CD4-positive, alpha-beta T cell (primary cell): ENCODE measurements around the gene SHPK. TPM values are rescaled to one million over a fixed set of nuclear protein-coding genes. Genes with fewer than 3 reads are reported as not detected.

Source experiments
- ATAC-seq: fragments of 200-7000 bp; cut with Tn5 transposase; one replicate; pipeline ENCODE4 v1.10.0; 2022; ENCODE audit warnings: mild to moderate bottlenecking; ENCODE audit not compliant: poor library complexity
- CTCF ChIA-PET: fragments of 350-600 bp; sonication (Branson Sonifier 250); formaldehyde crosslinking; loops from one replicate; lab custom pipeline; 2021; ENCODE audit warnings: antibody characterized with exemption, inconsistent platforms; lab: Charles Lee
- POLR2A ChIA-PET: fragments of 350-600 bp; sonication (Branson Sonifier 250); formaldehyde crosslinking; loops from one replicate; lab custom pipeline; 2021; ENCODE audit warnings: antibody characterized with exemption, inconsistent platforms; lab: Charles Lee
- DNase-seq, 14 experiments: peaks; one replicate each; pipeline ENCODE4 v3.0.0-alpha.2; 2013 to 2020; ENCODE audit warnings: mixed read lengths in 2 of 14
- H3K27ac ChIP-seq, 2 donors: one replicate each; pipeline versions ENCODE4 v1.5.1 to v1.7.0; 2013; ENCODE audit warnings: low read length in 2 of 2, low read depth in 1 of 2, mild to moderate bottlenecking in 1 of 2
- H3K27me3 ChIP-seq, 2 experiments: 1 replicate in 1 of 2; 2 replicates in 1 of 2; pipeline versions ENCODE4 v1.6.1 to v1.7.0; 2013; ENCODE audit warnings: low read length in 2 of 2, control low read depth in 1 of 2, mild to moderate bottlenecking in 1 of 2, moderate library complexity in 1 of 2; ENCODE audit not compliant: insufficient read depth in 2 of 2, control insufficient read depth in 1 of 2
- H3K36me3 ChIP-seq: one replicate; pipeline ENCODE4 v1.6.1; 2013; ENCODE audit warnings: low read length, control low read depth; ENCODE audit not compliant: insufficient read depth
- H3K4me1 ChIP-seq: one replicate; pipeline ENCODE4 v1.6.1; 2013; ENCODE audit warnings: low read length, control low read depth; ENCODE audit not compliant: insufficient read depth
- H3K4me3 ChIP-seq: one replicate; pipeline ENCODE4 v1.5.1; 2013; ENCODE audit warnings: mild to moderate bottlenecking, low read length, moderate library complexity
- H3K9me3 ChIP-seq, 2 experiments: 1 replicate in 1 of 2; 2 replicates in 1 of 2; pipeline versions ENCODE4 v1.6.1 to v1.7.0; 2013; ENCODE audit warnings: low read length in 2 of 2, mild to moderate bottlenecking in 2 of 2, control low read depth in 1 of 2, moderate library complexity in 1 of 2; ENCODE audit not compliant: control insufficient read depth in 1 of 2, insufficient read depth in 1 of 2
- H3K27ac Mint-ChIP-seq: one replicate; pipeline ENCODE4 v1.8.0; 2020; ENCODE audit warnings: mixed read lengths
- H3K27me3 Mint-ChIP-seq: one replicate; pipeline ENCODE4 v1.8.0; 2021; ENCODE audit warnings: mixed read lengths
- H3K36me3 Mint-ChIP-seq: one replicate; pipeline ENCODE4 v1.8.0; 2021; ENCODE audit warnings: low read depth, mixed read lengths
- H3K4me1 Mint-ChIP-seq: one replicate; pipeline ENCODE4 v1.8.0; 2021; ENCODE audit warnings: low read depth, mixed read lengths
- H3K4me3 Mint-ChIP-seq: one replicate; pipeline ENCODE4 v1.8.0; 2020; ENCODE audit warnings: mild to moderate bottlenecking, mixed read lengths
- H3K9me3 Mint-ChIP-seq: one replicate; pipeline ENCODE4 v1.8.0; 2020; ENCODE audit warnings: mixed read lengths
- intact Hi-C, 2 experiments: fragments of 100-400 bp; cut with DNase I in 1 of 2; cut with micrococcal nuclease in 1 of 2; formaldehyde crosslinking; loops; one replicate each; pipeline versions ENCODE4 v1.15.1 to v1.9.0; 2023 to 2025; cut with DNase I, micrococcal nuclease
- total RNA-seq, 174 experiments: library from RNA in 2 of 174; stranded (reverse) in 2 of 174; gene quantifications; one replicate each; pipeline ENCODE4 v1.2.3 and lab custom pipeline; 2021 to 2026
- TF ChIP-seq, protein P1 (sequence below): fragments of 200-600 bp; IDR thresholded peaks from one replicate; pipeline ENCODE4 v1.8.0; 2022; ENCODE audit warnings: antibody characterized with exemption, mild to moderate bottlenecking

Gene SHPK
- total RNA-seq, 2 experiments from 2014 or later: 3.4 TPM

DNA sequence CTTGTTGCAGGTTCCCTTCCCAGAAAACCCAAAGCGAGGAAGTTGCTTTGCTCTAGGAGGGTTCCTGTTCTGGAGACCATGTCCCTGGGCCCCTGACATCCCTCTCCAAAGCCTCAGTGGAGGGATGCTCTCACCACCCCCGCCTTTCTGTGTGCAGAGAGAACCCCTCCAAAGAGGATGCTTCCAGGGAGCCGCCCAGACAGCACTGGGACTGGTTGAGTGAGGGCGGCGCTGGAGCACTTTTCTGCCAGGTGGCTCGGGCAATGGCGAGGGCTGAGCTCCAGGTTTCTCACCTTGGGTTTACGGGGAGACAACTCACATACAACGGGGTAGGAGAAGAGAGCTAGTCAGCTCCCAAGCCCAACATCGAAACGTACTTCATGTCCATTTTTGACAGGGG is 39.8 kb upstream of the SHPK start:
- no peak overlapping the region for H3K27ac Mint-ChIP-seq
- H3K4me1 ChIP-seq: peaks cover 4% of the 10 kb centered on the region

DNA sequence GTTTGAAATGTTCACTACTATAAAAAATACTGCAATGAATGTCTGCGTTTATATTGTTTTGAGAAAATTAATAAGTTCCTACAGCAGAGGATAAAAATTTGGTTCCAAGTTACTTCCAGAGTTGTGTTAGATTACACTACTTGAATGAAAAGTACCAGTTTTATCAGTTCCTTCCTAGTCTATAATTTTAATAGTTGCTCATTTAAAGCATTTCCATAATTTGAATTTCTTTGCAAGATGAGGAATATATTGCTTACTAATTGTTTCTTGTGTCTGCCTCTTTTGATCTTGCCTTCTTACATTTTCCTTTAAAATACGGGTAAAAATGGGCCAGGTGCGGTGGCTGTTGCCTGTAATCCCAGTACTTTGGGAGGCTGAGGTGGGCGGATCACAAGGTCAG is 36.5 kb upstream of the SHPK start:
- no peak overlapping the region for H3K27ac Mint-ChIP-seq
- no peaks in the 10 kb centered on the region for H3K27me3 Mint-ChIP-seq
- TF ChIP-seq, protein P1, sequence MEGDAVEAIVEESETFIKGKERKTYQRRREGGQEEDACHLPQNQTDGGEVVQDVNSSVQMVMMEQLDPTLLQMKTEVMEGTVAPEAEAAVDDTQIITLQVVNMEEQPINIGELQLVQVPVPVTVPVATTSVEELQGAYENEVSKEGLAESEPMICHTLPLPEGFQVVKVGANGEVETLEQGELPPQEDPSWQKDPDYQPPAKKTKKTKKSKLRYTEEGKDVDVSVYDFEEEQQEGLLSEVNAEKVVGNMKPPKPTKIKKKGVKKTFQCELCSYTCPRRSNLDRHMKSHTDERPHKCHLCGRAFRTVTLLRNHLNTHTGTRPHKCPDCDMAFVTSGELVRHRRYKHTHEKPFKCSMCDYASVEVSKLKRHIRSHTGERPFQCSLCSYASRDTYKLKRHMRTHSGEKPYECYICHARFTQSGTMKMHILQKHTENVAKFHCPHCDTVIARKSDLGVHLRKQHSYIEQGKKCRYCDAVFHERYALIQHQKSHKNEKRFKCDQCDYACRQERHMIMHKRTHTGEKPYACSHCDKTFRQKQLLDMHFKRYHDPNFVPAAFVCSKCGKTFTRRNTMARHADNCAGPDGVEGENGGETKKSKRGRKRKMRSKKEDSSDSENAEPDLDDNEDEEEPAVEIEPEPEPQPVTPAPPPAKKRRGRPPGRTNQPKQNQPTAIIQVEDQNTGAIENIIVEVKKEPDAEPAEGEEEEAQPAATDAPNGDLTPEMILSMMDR: no peak
- Histone ChIP-seq H3K36me3 (peaks cover 13% of the 10 kb centered on the region), H3K27ac (no peak overlapping the region), H3K4me1 (peaks cover 21% of the 10 kb centered on the region), H3K4me3 (no peak overlapping the region), H3K27me3 (no peaks in the 10 kb centered on the region), H3K9me3 (no peaks in the 10 kb centered on the region)
- intact Hi-C loops: no loop called here
- H3K9me3 Mint-ChIP-seq: no peaks in the 10 kb centered on the region
- ATAC-seq (no peak), DNase-seq (no peak)
- POLR2A ChIA-PET: no interaction called here
- H3K36me3 Mint-ChIP-seq: peaks cover 8% of the 10 kb centered on the region
- CTCF ChIA-PET: no interaction called here
- peaks cover 13% of the 10 kb centered on the region for H3K4me1 Mint-ChIP-seq
- H3K4me3 Mint-ChIP-seq: no peak overlapping the region

More for the DNA sequence above, 39.8 kb upstream of the SHPK start:
- H3K36me3 ChIP-seq: peaks cover 21% of the 10 kb centered on the region
- ATAC-seq: no peak
- H3K4me3 Mint-ChIP-seq: no peak overlapping the region
- no peaks in the 10 kb centered on the region for H3K9me3 ChIP-seq
- intact Hi-C loops: no loop called here
- CTCF ChIA-PET: no interaction called here
- no peaks in the 10 kb centered on the region for H3K9me3 Mint-ChIP-seq
- no peaks in the 10 kb centered on the region for H3K27me3 ChIP-seq
- TF ChIP-seq, protein P1: no peak
- H3K27me3 Mint-ChIP-seq: no peaks in the 10 kb centered on the region
- peaks cover 14% of the 10 kb centered on the region for H3K36me3 Mint-ChIP-seq
- H3K27ac ChIP-seq: no peak overlapping the region
- POLR2A ChIA-PET: no interaction called here
- no peak overlapping the region for H3K4me3 ChIP-seq
- DNase-seq: no peak
- no peaks in the 10 kb centered on the region for H3K4me1 Mint-ChIP-seq

DNA sequence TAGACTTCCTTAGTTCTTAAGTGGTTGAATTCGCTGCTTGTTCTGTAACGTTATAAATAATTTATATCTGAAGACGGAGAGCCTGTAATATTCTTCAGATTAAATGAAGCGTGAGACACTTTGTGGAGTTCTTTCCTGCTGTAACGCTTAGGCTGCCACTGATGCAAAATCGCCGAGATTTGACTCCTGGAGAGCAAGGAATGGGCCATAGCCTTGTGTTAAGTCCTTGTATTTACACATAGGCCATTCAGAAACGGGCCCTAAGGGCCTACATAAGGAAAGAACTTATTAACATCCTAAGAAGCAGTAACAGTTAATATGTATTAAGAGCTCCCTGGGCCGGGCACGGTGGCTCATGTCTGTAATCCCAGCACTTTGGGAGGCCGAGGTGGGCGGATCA is 33.5 kb upstream of the SHPK start:
- peaks cover 13% of the 10 kb centered on the region for H3K4me1 Mint-ChIP-seq
- Histone ChIP-seq H3K27ac (no peak overlapping the region), H3K4me3 (peak overlapping the region; percentile 100), H3K36me3 (peaks cover 6% of the 10 kb centered on the region), H3K9me3 (no peaks in the 10 kb centered on the region), H3K27me3 (no peaks in the 10 kb centered on the region), H3K4me1 (peaks cover 25% of the 10 kb centered on the region)
- ChIA-PET CTCF (interaction anchor here (1.3 to 1.6 kb wide), 2 partner anchors 13 to 1770 kb away, joined by 3 read pairs; partner anchors contain the start of gene C1QBP), POLR2A (interaction anchor here (0.7 to 1.4 kb wide), 3 partner anchors 27 to 855 kb away, joined by 3 to 11 read pairs (median 6); partner anchors contain the start of genes CTNS, P2RX5 and SHPK)
- TF ChIP-seq, protein P1: no peak
- DNase-seq: no peak
- no peaks in the 10 kb centered on the region for H3K9me3 Mint-ChIP-seq
- intact Hi-C loops: loop anchor here in 1 of 2 experiments (2.0 to 5.0 kb wide), 2 partner anchors 53 to 178 kb away; partner anchors contain the start of genes HASPIN and NCBP3
- ATAC-seq: no peak
- H3K4me3 Mint-ChIP-seq: peak overlapping the region; percentile 92
- no peaks in the 10 kb centered on the region for H3K27me3 Mint-ChIP-seq
- H3K27ac Mint-ChIP-seq: peak overlapping the region; percentile 81
- H3K36me3 Mint-ChIP-seq: peaks cover 5% of the 10 kb centered on the region
